BE2C (cell line): ENCODE data around the gene HMGCS1. TPM values are rescaled to one million over a fixed set of nuclear protein-coding genes. Genes with fewer than 3 reads are reported as not detected.

Experiments used
- DNase-seq: peaks from one replicate; pipeline ENCODE4 v3.0.0-alpha.2; 2020
- H3K27me3 ChIP-seq: fragments of 250-450 bp; sonication (Bioruptor Pico); 2 replicates; pipeline ENCODE4 v1.5.1; 2020; ENCODE audit warnings: mild to moderate bottlenecking
- H3K36me3 ChIP-seq: fragments of 250-450 bp; sonication (Bioruptor Pico); 2 replicates; pipeline ENCODE4 v1.5.1; 2020; ENCODE audit warnings: mild to moderate bottlenecking
- H3K4me1 ChIP-seq: fragments of 250-450 bp; sonication (Bioruptor Pico); 2 replicates; pipeline ENCODE4 v1.5.1; 2020
- H3K4me3 ChIP-seq: 2 replicates; pipeline ENCODE4 v1.5.1; 2011; ENCODE audit warnings: low read depth, low read length
- H3K9me3 ChIP-seq: fragments of 250-450 bp; sonication (Bioruptor Pico); 2 replicates; pipeline ENCODE4 v1.5.1; 2020
- CTCF ChIP-seq: IDR thresholded peaks from 2 replicates; pipeline ENCODE4 v1.5.1; 2012; ENCODE audit warnings: mild to moderate bottlenecking, low read depth, low read length
- polyA plus RNA-seq: library from polyadenylated mRNA; unstranded; fragments of >200 nt; gene quantifications from one replicate; pipeline ENCODE4 v1.2.1, GENCODE V29; 2012; ENCODE audit warnings: low read depth, missing spikeins; ENCODE audit not compliant: insufficient read length, insufficient read depth

Gene HMGCS1
- 31.8 TPM for polyA plus RNA-seq

- Histone ChIP-seq H3K4me3 (peak within 1 kb of the TSS; percentile 96), H3K4me1 (peaks cover 15% of the 10 kb centered on the region), H3K9me3 (no peaks in the 10 kb centered on the region), H3K36me3 (no peaks in the 10 kb centered on the region; the same call in 1 of the 2 replicates), H3K27me3 (no peaks in the 10 kb centered on the region)
- no peak for TF ChIP-seq CTCF
- peak; percentile 98 for DNase-seq
Measured at GRCh38 chr5:43313035-43313853, at the start of gene HMGCS1. Gene HMGCS1, minus strand, starts transcription at chr5:43313412. Its CDS starts 14,447 bp downstream, at chr5:43298965.

- H3K9me3 ChIP-seq: no peaks in the 10 kb centered on the region
- H3K4me1 ChIP-seq: no peaks in the 10 kb centered on the region
- no peak for TF ChIP-seq CTCF
- H3K4me3 ChIP-seq: no peak overlapping the region
- no peaks in the 10 kb centered on the region for H3K36me3 ChIP-seq
- H3K27me3 ChIP-seq: no peaks in the 10 kb centered on the region; the same call in 1 of the 2 replicates
- DNase-seq: no peak
Measured at GRCh38 chr5:43358726-43359125, 45.5 kb upstream of the HMGCS1 start.

GRCh38 chr5:43358301-43358700 lies 45.1 kb upstream of the HMGCS1 start:
- Histone ChIP-seq H3K4me1 (no peaks in the 10 kb centered on the region), H3K4me3 (no peak overlapping the region), H3K27me3 (no peaks in the 10 kb centered on the region; the same call in 1 of the 2 replicates), H3K9me3 (no peaks in the 10 kb centered on the region), H3K36me3 (no peaks in the 10 kb centered on the region)
- TF ChIP-seq CTCF: no peak
- DNase-seq: no peak

- H3K36me3 ChIP-seq: no peaks in the 10 kb centered on the region
- no peaks in the 10 kb centered on the region for H3K9me3 ChIP-seq
- no peaks in the 10 kb centered on the region; the same call in 1 of the 2 replicates for H3K27me3 ChIP-seq
- no peak overlapping the region for H3K4me3 ChIP-seq
- TF ChIP-seq CTCF: no peak
- DNase-seq: no peak
- H3K4me1 ChIP-seq: no peaks in the 10 kb centered on the region
Measured at GRCh38 chr5:43357878-43358281, 44.7 kb upstream of the HMGCS1 start.

- TF ChIP-seq CTCF: no peak
- H3K9me3 ChIP-seq: no peaks in the 10 kb centered on the region
- no peaks in the 10 kb centered on the region; the same call in 1 of the 2 replicates for H3K27me3 ChIP-seq
- no peaks in the 10 kb centered on the region for H3K4me1 ChIP-seq
- no peak overlapping the region for H3K4me3 ChIP-seq
- DNase-seq: no peak
- no peaks in the 10 kb centered on the region for H3K36me3 ChIP-seq
Measured at GRCh38 chr5:43357067-43357466, 43.9 kb upstream of the HMGCS1 start.

GRCh38 chr5:43354774-43355173 lies 41.6 kb upstream of the HMGCS1 start:
- TF ChIP-seq CTCF: no peak
- no peak for DNase-seq
- H3K4me1 ChIP-seq: no peaks in the 10 kb centered on the region
- no peaks in the 10 kb centered on the region for H3K9me3 ChIP-seq
- no peaks in the 10 kb centered on the region for H3K36me3 ChIP-seq
- no peak overlapping the region for H3K4me3 ChIP-seq
- H3K27me3 ChIP-seq: peaks cover 6% of the 10 kb centered on the region
